K562 (cell line): ENCODE data around the gene DUS3L. TPM values are rescaled to one million over a fixed set of nuclear protein-coding genes. Genes with fewer than 3 reads are reported as not detected.

ENCODE experiments used
- ATAC-seq: fragments of 200-7000 bp; cut with Tn5 transposase; 3 replicates; pipeline ENCODE4 v1.9.1; 2020; ENCODE audit warnings: moderate library complexity
- BruUV-seq: library from RNA; stranded (reverse); fragments of 400-500 nt; replicated peaks from 2 replicates; lab custom pipeline; 2021; lab: Mats Ljungman, UMichigan
- CTCF ChIA-PET: fragments of 300-600 bp; formaldehyde crosslinking; extraction: SDS; loops from one replicate; lab custom pipeline; 2021; ENCODE audit warnings: low intra/inter-chr PET ratio; lab: Yijun Ruan, JAX
- POLR2A ChIA-PET: fragments of 300-600, 350-650 bp; sonication (Branson Sonifier 250); formaldehyde crosslinking; extraction: SDS; loops from one replicate; lab custom pipeline; 2021; ENCODE audit warnings: antibody characterized with exemption, inconsistent platforms; lab: Yijun Ruan, JAX
- DNase-seq, 4 experiments: peaks; one replicate each; pipeline versions ENCODE4 v3.0.0 to v3.0.0-alpha.2; 2011 to 2018; ENCODE audit warnings: low spot score in 3 of 4, mixed read lengths in 3 of 4; ENCODE audit errors: extremely low read depth in 1 of 4
- FAIRE-seq: peaks from 2 replicates; lab custom pipeline; 2011; peaks lifted over from hg19 to GRCh38; lab: Jason Lieb, UNC
- H2AFZ ChIP-seq: 2 replicates; pipeline ENCODE4 v1.6.0; 2011; ENCODE audit warnings: low read depth, low read length, control low read depth, inconsistent platforms
- H3K27ac ChIP-seq: fragments of 200-600 bp; 3 replicates; pipeline ENCODE4 v1.8.0; 2011; ENCODE audit warnings: low read depth, mild to moderate bottlenecking, control low read depth, inconsistent platforms, low read length, moderate library complexity, mixed read lengths; ENCODE audit errors: extremely low read depth
- H3K27me3 ChIP-seq, 2 experiments: fragments of 300-600 bp in 1 of 2; 2 replicates in 1 of 2; 3 replicates in 1 of 2; pipeline versions ENCODE4 v1.6.0 to v1.8.0; 2011; ENCODE audit warnings: inconsistent platforms in 2 of 2, low read length in 2 of 2, mild to moderate bottlenecking in 1 of 2, mixed read lengths in 1 of 2, moderate library complexity in 1 of 2; ENCODE audit not compliant: control insufficient read depth in 2 of 2, insufficient read depth in 2 of 2
- H3K36me3 ChIP-seq: fragments of 300-600 bp; 3 replicates; pipeline ENCODE4 v1.8.0; 2011; ENCODE audit warnings: mild to moderate bottlenecking, low read length, inconsistent platforms; ENCODE audit not compliant: control insufficient read depth, insufficient read depth
- H3K4me1 ChIP-seq, 2 experiments: fragments of 200-600 bp in 1 of 2; replicated peaks in 1 of 2; 2 replicates in 1 of 2; 3 replicates in 1 of 2; pipeline versions ENCODE4 v1.5.1 to v1.8.0; 2011; ENCODE audit warnings: inconsistent platforms in 2 of 2, low read length in 2 of 2, mild to moderate bottlenecking in 1 of 2, mixed read lengths in 1 of 2, moderate library complexity in 1 of 2; ENCODE audit not compliant: control insufficient read depth in 2 of 2, insufficient read depth in 2 of 2
- H3K4me2 ChIP-seq: 2 replicates; pipeline ENCODE4 v1.6.1; 2011; ENCODE audit warnings: low read length, control low read depth, inconsistent platforms, mixed read lengths; ENCODE audit not compliant: insufficient read depth
- H3K4me3 ChIP-seq: fragments of 200-600 bp; sonication (generic), shearing (Covaris generic); 2 replicates; pipeline ENCODE4 v1.5.1; 2016; ENCODE audit warnings: control low read depth, inconsistent platforms
- H3K79me2 ChIP-seq: fragments of 200-600 bp; 3 replicates; pipeline ENCODE4 v1.8.0; 2011; ENCODE audit warnings: low read length, inconsistent platforms; ENCODE audit not compliant: control insufficient read depth, insufficient read depth
- H3K9ac ChIP-seq, 2 experiments: 2 replicates each; pipeline versions ENCODE4 v1.6.0 to v1.6.1; 2011; ENCODE audit warnings: low read depth in 2 of 2, low read length in 2 of 2, control low read depth in 1 of 2, inconsistent platforms in 1 of 2, mild to moderate bottlenecking in 1 of 2, mixed read lengths in 1 of 2; ENCODE audit not compliant: insufficient read depth in 1 of 2
- H3K9me1 ChIP-seq: one replicate; pipeline ENCODE4 v1.6.0; 2011; ENCODE audit warnings: inconsistent platforms, mild to moderate bottlenecking, low read length, moderate library complexity; ENCODE audit not compliant: control insufficient read depth, insufficient read depth
- H3K9me3 ChIP-seq: replicated peaks from 2 replicates; pipeline ENCODE4 v1.5.1; 2011; ENCODE audit warnings: low read depth, low read length, inconsistent platforms; ENCODE audit not compliant: control insufficient read depth, insufficient read depth
- H4K20me1 ChIP-seq: replicated peaks from 2 replicates; pipeline ENCODE4 v1.6.1; 2011; ENCODE audit warnings: low read length, inconsistent platforms, mixed read lengths; ENCODE audit not compliant: control insufficient read depth, insufficient read depth
- BCLAF1 ChIP-seq, 2 experiments: fragments of 450-650 bp in 1 of 2; IDR thresholded peaks; 2 replicates each; pipeline ENCODE4 v1.6.1; 2011 to 2017; ENCODE audit warnings: low read depth in 2 of 2, antibody characterized with exemption in 1 of 2, borderline replicate concordance in 1 of 2, low read length in 1 of 2, mild to moderate bottlenecking in 1 of 2, mixed read lengths in 1 of 2; ENCODE audit not compliant: control insufficient read depth in 1 of 2
- CBX8 ChIP-seq: fragments of 200-600 bp; sonication (generic); IDR thresholded peaks from 2 replicates; pipeline ENCODE4 v1.6.1; 2012; ENCODE audit warnings: borderline replicate concordance, mixed run types, low read depth, mild to moderate bottlenecking, moderate library complexity, mixed read lengths, low read length, control low read depth, inconsistent platforms; ENCODE audit not compliant: poor library complexity, severe bottlenecking; ENCODE audit errors: extremely low read depth
- CTBP1 ChIP-seq: fragments of 450-650 bp; IDR thresholded peaks from 2 replicates; pipeline ENCODE4 v1.6.1; 2016; ENCODE audit warnings: borderline replicate concordance
- EP400 ChIP-seq: fragments of 450-650 bp; IDR thresholded peaks from 2 replicates; pipeline ENCODE4 v1.6.1; 2017; ENCODE audit warnings: antibody characterized with exemption, mild to moderate bottlenecking, moderate library complexity
- EWSR1 ChIP-seq: fragments of 450-650 bp; IDR thresholded peaks from 2 replicates; pipeline ENCODE4 v1.6.1; 2018; ENCODE audit warnings: borderline replicate concordance, mild to moderate bottlenecking, low read depth, moderate library complexity; ENCODE audit not compliant: partially characterized antibody
- GABPA ChIP-seq: fragments of 200-800 bp; sonication (Bioruptor generic); conservative IDR thresholded peaks from 2 replicates; pipeline ENCODE4 v1.6.1; 2016; ENCODE audit warnings: low read depth, missing genetic modification characterization, missing compliant biosample characterization
- HNRNPLL ChIP-seq: fragments of 200-400 bp; formaldehyde crosslinking; IDR thresholded peaks from 2 replicates; pipeline ENCODE4 v1.6.1; 2017; ENCODE audit warnings: low read length, low read depth, mild to moderate bottlenecking; ENCODE audit not compliant: poor library complexity, severe bottlenecking
- KAT7 ChIP-seq: sonication (generic); formaldehyde crosslinking; IDR thresholded peaks from 2 replicates; pipeline ENCODE4 v1.8.0; 2022; ENCODE audit warnings: missing genetic modification reagents, mild to moderate bottlenecking, borderline replicate concordance
- KLF13 ChIP-seq: fragments of 450-650 bp; IDR thresholded peaks from 2 replicates; pipeline ENCODE4 v1.6.1; 2016; ENCODE audit warnings: missing genetic modification characterization, low read depth, mild to moderate bottlenecking, missing compliant biosample characterization, moderate library complexity, borderline replicate concordance
- MEF2D ChIP-seq: conservative IDR thresholded peaks from 2 replicates; pipeline ENCODE4 v1.6.1; 2016; ENCODE audit warnings: low read depth, missing genetic modification characterization, missing compliant biosample characterization
- SMARCE1 ChIP-seq: fragments of 450-650 bp; IDR thresholded peaks from 2 replicates; pipeline ENCODE4 v1.7.1; 2016; ENCODE audit warnings: mild to moderate bottlenecking
- SP1 ChIP-seq: sonication (generic); formaldehyde crosslinking; IDR thresholded peaks from 2 replicates; pipeline ENCODE4 v1.8.1; 2022; ENCODE audit warnings: mild to moderate bottlenecking, missing genetic modification reagents
- YY1 ChIP-seq, 3 experiments: IDR thresholded peaks; 2 replicates each; pipeline ENCODE4 v1.6.1; 2011; ENCODE audit warnings: low read length in 2 of 3, mild to moderate bottlenecking in 2 of 3, moderate library complexity in 2 of 3, borderline replicate concordance in 1 of 3, control low read depth in 1 of 3, low read depth in 1 of 3; ENCODE audit not compliant: insufficient read depth in 3 of 3, insufficient replicate concordance in 2 of 3, control insufficient read depth in 1 of 3, insufficient read length in 1 of 3; ENCODE audit errors: extremely low read depth in 1 of 3
- ZNF24 ChIP-seq: fragments of 450-650 bp; IDR thresholded peaks from 2 replicates; pipeline ENCODE4 v1.6.1; 2016
- ZZZ3 ChIP-seq: fragments of 450-650 bp; IDR thresholded peaks from 2 replicates; pipeline ENCODE4 v1.6.1; 2016; ENCODE audit warnings: antibody characterized with exemption, mild to moderate bottlenecking, moderate library complexity
- WGBS: fragments of 100-300 bp; shearing (Covaris generic); methylation state at CpG from one replicate; pipeline ENCODE4 v1.1.6; 2016; ENCODE audit warnings: low coverage, mixed read lengths; ENCODE audit not compliant: insufficient coverage; ENCODE audit errors: missing lambda C conversion rate; 5-methylcytosine and 5-hydroxymethylcytosine counted together
- in situ Hi-C: fragments of 300-500 bp; cut with MboI; formaldehyde crosslinking; loops from 4 replicates; pipeline ENCODE4 v1.15.0; 2018; ENCODE audit warnings: inconsistent platforms, mixed read lengths
- intact Hi-C: fragments of 100-400 bp; cut with micrococcal nuclease; formaldehyde crosslinking; loops from 2 replicates; pipeline ENCODE4 v1.14.2; 2022
- polyA plus RNA-seq, 8 experiments: library from polyadenylated mRNA; depleted of rRNA in 4 of 8; stranded (reverse) in 5 of 8; unstranded in 3 of 8; fragments of >200 nt; fragmentation: Nextera tagmentation in 2 of 8; fragmentation: Illumina TruSeq in 1 of 8; extraction: Ambion mirVana in 2 of 8; extraction: Trizol in 1 of 8; gene quantifications; 2 replicates each; pipeline versions ENCODE4 v1.2.1 to v1.2.3, GENCODE V29; 2011 to 2014; ENCODE audit warnings: inconsistent platforms in 1 of 8, missing spikeins in 1 of 8
- total RNA-seq, 7 experiments: library from RNA; depleted of rRNA in 6 of 7; stranded (reverse); fragments of >200 nt in 6 of 7; fragmentation: Illumina TruSeq in 2 of 7; extraction: Trizol in 2 of 7; gene quantifications; 2 replicates each; pipeline versions ENCODE4 v1.2.1 to v1.2.3, GENCODE V29; 2011 to 2021; ENCODE audit warnings: low replicate concordance in 1 of 7
- TF ChIP-seq, protein P1 (sequence below): fragments of 250-450 bp; sonication (Bioruptor Pico); IDR thresholded peaks from 2 replicates; pipeline ENCODE4 v1.4.0; 2020; ENCODE audit warnings: borderline replicate concordance

DUS3L gene
- total and polyA plus RNA-seq, 9 of the 15 experiments (the other 6 are each of a cell fraction or from before 2014, with no cell fraction given), result 1.7 to 102 (median 77.5) TPM

- POLR2A ChIA-PET, result interaction anchor here (0.6 to 0.7 kb wide), 2 partner anchors 19 to 93 kb away, joined by 3 read pairs; no protein-coding TSS in a partner anchor
- Histone ChIP-seq H3K9ac (no peak overlapping the region), H3K4me2 (no peak overlapping the region), H3K36me3 (no peaks in the 10 kb centered on the region), H3K9me1 (no peaks in the 10 kb centered on the region), H3K27ac (no peak overlapping the region), H4K20me1 (no peaks in the 10 kb centered on the region), H2AFZ (no peak overlapping the region), H3K4me1 (peaks cover 0 to 14% of the 10 kb centered on the region in 2 experiments; a peak in 2 of 5 replicates), H3K9me3 (no peaks in the 10 kb centered on the region), H3K79me2 (no peaks in the 10 kb centered on the region), H3K4me3 (no peak overlapping the region), H3K27me3 (no peaks in the 10 kb centered on the region)
- intact Hi-C loops, result no loop called here
- no peak for DNase-seq
- BruUV-seq, result no TSS peak
- CTCF ChIA-PET, result no interaction called here
- WGBS, result 75% methylated on average over 4 of the region's 4 CpGs
- no peak for FAIRE-seq
- in situ Hi-C loops, result no loop called here
- no peak for ATAC-seq
- TF ChIP-seq, protein P1, sequence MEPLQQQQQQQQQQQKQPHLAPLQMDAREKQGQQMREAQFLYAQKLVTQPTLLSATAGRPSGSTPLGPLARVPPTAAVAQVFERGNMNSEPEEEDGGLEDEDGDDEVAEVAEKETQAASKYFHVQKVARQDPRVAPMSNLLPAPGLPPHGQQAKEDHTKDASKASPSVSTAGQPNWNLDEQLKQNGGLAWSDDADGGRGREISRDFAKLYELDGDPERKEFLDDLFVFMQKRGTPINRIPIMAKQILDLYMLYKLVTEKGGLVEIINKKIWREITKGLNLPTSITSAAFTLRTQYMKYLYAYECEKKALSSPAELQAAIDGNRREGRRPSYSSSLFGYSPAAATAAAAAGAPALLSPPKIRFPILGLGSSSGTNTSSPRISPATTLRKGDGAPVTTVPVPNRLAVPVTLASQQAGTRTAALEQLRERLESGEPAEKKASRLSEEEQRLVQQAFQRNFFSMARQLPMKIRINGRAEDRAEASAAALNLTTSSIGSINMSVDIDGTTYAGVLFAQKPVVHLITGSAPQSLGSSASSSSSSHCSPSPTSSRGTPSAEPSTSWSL, result no peak
- no peak for TF ChIP-seq ZZZ3
- TF ChIP-seq SMARCE1, result no peak
- no peak for TF ChIP-seq EWSR1
- no peak for TF ChIP-seq BCLAF1 (IDR thresholded peaks at IDR 0.05; ENCODE audit: borderline replicate concordance in 1 of 2, control insufficient read depth in 1 of 2, low read depth in 2 of 2, low read length in 1 of 2)
- TF ChIP-seq GABPA, result no peak
- TF ChIP-seq KAT7 (CRISPR knock-in tag), result no peak
- no peak for TF ChIP-seq MEF2D (tag)
- no peak for TF ChIP-seq HNRNPLL
- TF ChIP-seq YY1 (IDR thresholded peaks at IDR 0.05; ENCODE audit: borderline replicate concordance in 1 of 3, control insufficient read depth in 1 of 3, extremely low read depth in 1 of 3, insufficient read depth in 3 of 3, insufficient read length in 1 of 3, insufficient replicate concordance in 2 of 3, low read depth in 1 of 3, low read length in 2 of 3), result no peak
- no peak for TF ChIP-seq CTBP1
- no peak for TF ChIP-seq ZNF24
- no peak for TF ChIP-seq KLF13 (tag)
- no peak for TF ChIP-seq EP400
- no peak for TF ChIP-seq SP1 (CRISPR knock-in tag)
- TF ChIP-seq CBX8, result no peak
Observed at GRCh38 chr19:5811117-5811516, 20.2 kb upstream of the DUS3L start.
